GM12801 (cell line): ENCODE data around the gene FABP3.

Source experiments
- CTCF ChIP-seq: IDR thresholded peaks from one replicate; pipeline ENCODE4 v1.5.1; 2011; ENCODE audit warnings: control low read depth; ENCODE audit not compliant: insufficient read length; ENCODE audit errors: extremely low read depth

Gene FABP3

DNA sequence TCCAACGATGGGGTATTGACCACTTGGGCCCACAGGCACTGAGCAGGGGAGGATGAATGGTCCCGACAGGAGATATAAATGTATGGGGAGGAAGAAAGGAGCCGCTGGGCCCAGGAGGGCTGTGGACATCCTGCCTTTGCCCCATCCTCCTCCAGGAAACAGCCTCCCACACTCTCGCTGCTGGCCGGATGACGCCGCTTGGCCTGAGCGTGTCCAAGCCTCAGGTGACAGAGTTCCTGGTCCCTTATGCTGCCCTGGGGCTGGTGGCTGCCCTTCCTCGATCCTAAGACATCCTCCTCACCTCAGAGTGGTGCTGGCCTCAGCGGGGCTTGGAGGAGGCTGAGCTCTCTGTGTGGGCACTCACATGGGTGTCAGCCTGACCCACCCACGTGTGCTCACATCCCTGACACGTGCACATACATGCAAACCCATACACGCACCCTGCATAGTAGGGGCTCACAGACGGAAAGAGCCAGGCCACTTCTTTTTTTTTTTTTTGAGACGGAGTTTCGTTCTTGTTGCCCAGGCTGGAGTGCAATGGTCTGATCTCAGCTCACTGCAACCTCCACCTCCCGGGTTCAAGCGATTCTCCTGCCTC, 34.3 kb upstream of the FABP3 start:
- no peak for TF ChIP-seq CTCF

- TF ChIP-seq CTCF, result no peak
Measured at GRCh38 chr1:31405578-31406245, 32.8 kb upstream of the FABP3 start.

- no peak for TF ChIP-seq CTCF
Measured at GRCh38 chr1:31401241-31401640, 28.4 kb upstream of the FABP3 start.

GRCh38 chr1:31400393-31400792, 27.5 kb upstream of the FABP3 start:
- no peak for TF ChIP-seq CTCF

DNA sequence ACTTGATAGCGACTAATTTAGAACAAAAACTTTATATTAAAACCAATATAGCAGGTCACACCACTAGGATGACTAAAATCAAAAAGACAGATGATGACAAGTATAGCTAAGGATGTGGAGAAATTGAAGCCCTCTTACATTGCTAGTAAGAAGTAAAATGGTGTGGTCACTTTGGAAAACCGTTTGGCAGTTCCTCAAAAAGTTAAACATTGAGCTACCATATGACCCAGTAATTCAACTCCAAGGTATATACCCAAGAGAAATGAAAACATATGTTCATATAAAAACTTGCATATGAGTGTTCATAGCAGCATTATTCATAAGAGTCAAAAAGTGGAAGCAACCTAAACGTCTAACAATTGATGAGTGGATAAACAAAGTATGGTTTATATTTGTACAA, 27.1 kb upstream of the FABP3 start:
- TF ChIP-seq CTCF, result no peak

- TF ChIP-seq CTCF, result no peak
Measured at GRCh38 chr1:31398246-31398645, 25.4 kb upstream of the FABP3 start.

- TF ChIP-seq CTCF, result no peak
Measured at GRCh38 chr1:31397360-31398095, 24.7 kb upstream of the FABP3 start.
